HG02885 (cell line): ENCODE results near the gene MT2A.
"Not testable (repeated sequence)": the region's sequence is repeated elsewhere in the genome, so short reads cannot be mapped to it uniquely, and the experiment has no call there.

Experiments used
- ATAC-seq: cut with Tn5 transposase; IDR thresholded peaks from one replicate; pipeline ENCODE4 v1.9.1; 2021; ENCODE audit warnings: mild to moderate bottlenecking; ENCODE audit not compliant: unreplicated experiment, poor library complexity

The MT2A gene

GRCh38 chr16:56618138-56618537, 9.8 kb downstream of the MT2A start:
- ATAC-seq = no peak

- ATAC-seq = no peak
Measured at GRCh38 chr16:56620339-56620897, 12.0 kb downstream of the MT2A start.

GRCh38 chr16:56621665-56622445, 13.5 kb downstream of the MT2A start:
- not testable (repeated sequence) for ATAC-seq

GRCh38 chr16:56623184-56623583, 14.8 kb downstream of the MT2A start:
- ATAC-seq = not testable (repeated sequence)

- ATAC-seq = no peak
Measured at GRCh38 chr16:56623637-56624036, 15.3 kb downstream of the MT2A start.

GRCh38 chr16:56625140-56625942, 17.0 kb downstream of the MT2A start, which contains the start of gene MT1E:
Gene MT1E (plus strand): TSS chr16:56625781. CDS start chr16:56625852, 71 bp downstream.
- ATAC-seq = no peak

GRCh38 chr16:56625943-56626654, 17.7 kb downstream of the MT2A start:
- no peak for ATAC-seq

GRCh38 chr16:56626685-56627084, 18.3 kb downstream of the MT2A start:
- no peak for ATAC-seq

- no peak for ATAC-seq
Measured at GRCh38 chr16:56628486-56629350, 20.3 kb downstream of the MT2A start.

- no peak for ATAC-seq
Measured at GRCh38 chr16:56629531-56629930, 21.1 kb downstream of the MT2A start.

- peak; percentile 89 for ATAC-seq
Measured at GRCh38 chr16:56630134-56630533, 21.8 kb downstream of the MT2A start.

- ATAC-seq = no peak
Measured at GRCh38 chr16:56631197-56631596, 22.8 kb downstream of the MT2A start.

GRCh38 chr16:56631832-56632155, 23.4 kb downstream of the MT2A start:
- ATAC-seq = no peak

- no peak for ATAC-seq
Measured at GRCh38 chr16:56632156-56632847, 23.9 kb downstream of the MT2A start, which contains the start of gene MT1M. Gene MT1M (plus strand): TSS chr16:56632659. CDS start chr16:56632732, 73 bp downstream.

GRCh38 chr16:56632848-56633365, 24.5 kb downstream of the MT2A start:
- no peak for ATAC-seq

GRCh38 chr16:56633535-56633934, 25.2 kb downstream of the MT2A start:
- ATAC-seq = no peak

GRCh38 chr16:56634715-56635440, 26.5 kb downstream of the MT2A start:
- ATAC-seq = no peak

GRCh38 chr16:56635441-56635967, 27.1 kb downstream of the MT2A start:
- no peak for ATAC-seq
